ENCODE data around the gene MYOCOS. TPM values are rescaled to one million over a fixed set of nuclear protein-coding genes. Genes with fewer than 3 reads are reported as not detected.

MYOCOS gene, protein sequence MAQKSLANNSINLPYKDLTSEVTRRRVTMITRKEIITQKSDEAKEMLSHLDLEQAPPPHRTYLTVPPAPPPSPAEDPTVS
- not detected for total RNA-seq
- long read RNA-seq, donor 1 = 0 reads
- long read RNA-seq, donor 2 = 0 reads

DNA sequence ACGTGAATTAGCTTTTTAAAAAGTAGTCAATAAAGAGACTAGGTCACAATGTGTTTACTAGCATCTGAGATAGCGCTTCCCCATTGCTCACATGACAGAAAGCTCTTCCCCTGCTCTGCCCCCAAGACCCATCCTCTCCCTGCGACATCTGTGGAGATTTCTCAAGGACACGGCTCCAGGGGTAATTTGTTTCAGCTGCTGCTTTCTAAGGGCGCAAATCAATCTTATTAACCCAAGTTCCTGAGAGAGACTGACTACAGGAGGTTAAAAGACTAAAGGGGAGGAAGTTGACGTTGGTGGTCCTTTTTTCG is at the start of gene MYOCOS:
Gene MYOCOS (plus strand): TSS at position 92 of the 311 bp plus-strand sequence. CDS start 1,641 bp downstream, outside the sequence.
- no peak within 1 kb of the TSS for H3K4me3 ChIP-seq
- ATAC-seq (no peak), DNase-seq (no peak)
- intact Hi-C loops (cut with DNase I, micrococcal nuclease) = no loop called here
- no peaks in the 10 kb centered on the region for H3K4me1 ChIP-seq (ENCODE audit: low read depth)
- TF ChIP-seq, protein P1, sequence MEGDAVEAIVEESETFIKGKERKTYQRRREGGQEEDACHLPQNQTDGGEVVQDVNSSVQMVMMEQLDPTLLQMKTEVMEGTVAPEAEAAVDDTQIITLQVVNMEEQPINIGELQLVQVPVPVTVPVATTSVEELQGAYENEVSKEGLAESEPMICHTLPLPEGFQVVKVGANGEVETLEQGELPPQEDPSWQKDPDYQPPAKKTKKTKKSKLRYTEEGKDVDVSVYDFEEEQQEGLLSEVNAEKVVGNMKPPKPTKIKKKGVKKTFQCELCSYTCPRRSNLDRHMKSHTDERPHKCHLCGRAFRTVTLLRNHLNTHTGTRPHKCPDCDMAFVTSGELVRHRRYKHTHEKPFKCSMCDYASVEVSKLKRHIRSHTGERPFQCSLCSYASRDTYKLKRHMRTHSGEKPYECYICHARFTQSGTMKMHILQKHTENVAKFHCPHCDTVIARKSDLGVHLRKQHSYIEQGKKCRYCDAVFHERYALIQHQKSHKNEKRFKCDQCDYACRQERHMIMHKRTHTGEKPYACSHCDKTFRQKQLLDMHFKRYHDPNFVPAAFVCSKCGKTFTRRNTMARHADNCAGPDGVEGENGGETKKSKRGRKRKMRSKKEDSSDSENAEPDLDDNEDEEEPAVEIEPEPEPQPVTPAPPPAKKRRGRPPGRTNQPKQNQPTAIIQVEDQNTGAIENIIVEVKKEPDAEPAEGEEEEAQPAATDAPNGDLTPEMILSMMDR (IDR thresholded peaks at IDR 0.05) = no peak
- H3K9me3 ChIP-seq = no peaks in the 10 kb centered on the region
- H3K36me3 ChIP-seq (ENCODE audit: low read depth) = no peaks in the 10 kb centered on the region

DNA sequence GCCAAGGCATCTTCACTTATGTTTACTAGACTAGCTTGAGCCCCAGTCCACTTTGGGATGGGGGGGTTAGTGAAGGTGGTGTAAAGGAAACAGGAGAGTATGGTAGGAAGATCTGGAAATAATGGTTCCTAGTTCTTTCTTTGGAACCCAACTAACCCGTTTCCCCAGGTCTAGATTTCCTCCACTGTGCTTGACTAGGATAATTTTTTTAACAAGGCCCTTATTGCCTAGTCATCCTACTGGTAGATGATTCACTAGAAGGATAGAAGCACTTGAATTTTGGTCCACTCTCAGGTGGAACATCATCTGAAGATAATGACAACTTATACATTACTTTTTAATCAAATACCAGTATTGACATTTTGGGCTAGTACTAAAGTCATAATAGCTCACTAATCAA is 45.9 kb upstream of the MYOCOS start:
- TF ChIP-seq, protein P1 (IDR thresholded peaks at IDR 0.05) = no peak
- H3K4me1 ChIP-seq (ENCODE audit: low read depth) = no peaks in the 10 kb centered on the region
- H3K4me3 ChIP-seq = no peak overlapping the region
- intact Hi-C loops (cut with DNase I, micrococcal nuclease) = no loop called here
- ATAC-seq (no peak), DNase-seq (no peak)
- H3K9me3 ChIP-seq = no peaks in the 10 kb centered on the region
- peaks cover 22% of the 10 kb centered on the region for H3K36me3 ChIP-seq (ENCODE audit: low read depth)

DNA sequence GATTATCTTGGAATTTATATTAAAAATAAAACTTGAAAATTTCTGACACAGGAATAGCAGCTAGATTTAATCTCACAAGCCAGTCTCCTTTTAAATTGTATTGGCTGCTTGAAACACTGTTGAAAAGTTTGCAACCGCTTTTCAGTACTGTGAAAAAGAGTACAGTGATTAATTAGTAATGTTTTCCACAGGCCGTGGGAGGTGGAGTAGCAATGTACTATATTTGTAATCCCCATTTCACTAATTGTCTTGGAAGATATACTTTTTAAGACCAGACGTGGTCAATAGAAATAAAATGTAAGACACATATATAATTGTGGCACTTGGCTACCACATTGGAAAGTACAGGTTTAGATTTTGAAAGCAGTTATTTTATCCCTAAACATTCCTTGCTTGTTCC is 40.8 kb upstream of the MYOCOS start:
- no peak for DNase-seq
- TF ChIP-seq, protein P1 (IDR thresholded peaks at IDR 0.05) = no peak
- Histone ChIP-seq H3K9me3 (no peaks in the 10 kb centered on the region), H3K4me3 (no peak overlapping the region), H3K4me1 (ENCODE audit: low read depth) (no peaks in the 10 kb centered on the region), H3K36me3 (ENCODE audit: low read depth) (peaks cover 16% of the 10 kb centered on the region)
- ATAC-seq = no peak
- intact Hi-C loops (cut with DNase I, micrococcal nuclease) = loop anchor here (10.0 kb wide), 2 partner anchors 56 to 66 kb away; no protein-coding TSS in a partner anchor

DNA sequence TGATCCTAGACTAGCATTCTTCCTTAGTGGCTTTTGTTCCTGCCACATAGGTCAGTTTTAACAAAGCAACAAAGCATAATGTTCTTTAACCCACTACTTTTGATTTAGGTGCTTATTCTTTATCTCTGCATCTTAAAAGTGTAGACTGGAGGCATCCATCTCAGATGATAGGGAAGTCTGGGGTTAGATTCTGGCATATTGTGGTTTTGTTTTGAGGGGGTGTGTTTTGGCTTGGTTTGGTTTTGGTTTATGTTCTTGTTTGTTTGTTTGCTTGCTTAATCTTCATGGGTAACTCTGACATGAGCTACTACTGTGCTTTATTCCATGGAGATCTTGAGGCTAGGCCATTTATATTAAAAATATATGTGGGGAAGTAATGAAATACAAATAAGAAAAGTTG is 40.3 kb upstream of the MYOCOS start:
- DNase-seq (no peak), ATAC-seq (no peak)
- Histone ChIP-seq H3K9me3 (no peaks in the 10 kb centered on the region), H3K4me3 (no peak overlapping the region), H3K36me3 (ENCODE audit: low read depth) (peaks cover 16% of the 10 kb centered on the region), H3K4me1 (ENCODE audit: low read depth) (no peaks in the 10 kb centered on the region)
- TF ChIP-seq, protein P1 (IDR thresholded peaks at IDR 0.05) = no peak
- intact Hi-C loops (cut with DNase I, micrococcal nuclease) = loop anchor here (10.0 kb wide), 2 partner anchors 57 to 67 kb away; no protein-coding TSS in a partner anchor

DNA sequence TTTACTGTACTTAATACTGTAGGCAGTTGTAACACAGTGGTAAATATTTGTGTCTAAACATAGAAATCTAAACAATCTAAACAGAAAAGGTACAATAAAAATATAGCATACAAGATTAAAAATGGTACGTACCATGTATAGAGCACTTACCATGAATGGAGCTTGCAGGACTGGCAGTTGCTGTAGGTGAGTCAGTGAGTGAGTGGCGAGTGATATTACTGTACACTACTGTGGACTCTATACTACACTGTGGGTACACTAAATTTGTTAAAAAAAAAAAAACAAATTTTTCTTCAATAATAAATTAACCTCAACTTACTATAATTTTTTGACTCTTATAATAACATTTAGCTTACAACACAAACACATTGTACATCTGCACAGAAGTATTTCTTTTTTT is 39.5 kb upstream of the MYOCOS start:
- TF ChIP-seq, protein P1 (IDR thresholded peaks at IDR 0.05) = no peak
- no peak for DNase-seq
- Histone ChIP-seq H3K36me3 (ENCODE audit: low read depth) (peaks cover 24% of the 10 kb centered on the region), H3K9me3 (no peaks in the 10 kb centered on the region), H3K4me1 (ENCODE audit: low read depth) (no peaks in the 10 kb centered on the region), H3K4me3 (no peak overlapping the region)
- intact Hi-C loops (cut with DNase I, micrococcal nuclease) = loop anchor here (10.0 kb wide), 2 partner anchors 58 to 68 kb away; no protein-coding TSS in a partner anchor
- no peak for ATAC-seq
